PC-3 (cell line): ENCODE results near the gene TMEM255B. TPM values are rescaled to one million over a fixed set of nuclear protein-coding genes. Genes with fewer than 3 reads are reported as not detected.
A peak's percentile ranks its signal among the peaks of the same experiment; 100 is the strongest.

Experiments
- ATAC-seq: fragments of 200-7000 bp; cut with Tn5 transposase; 2 replicates; pipeline ENCODE4 v1.9.1; 2020; ENCODE audit warnings: mild to moderate bottlenecking, moderate library complexity
- BruUV-seq: library from RNA; stranded (reverse); fragments of 400-500 nt; replicated peaks from 2 replicates; lab custom pipeline; 2021; lab: Mats Ljungman, UMichigan
- CTCF ChIA-PET: fragments of 300-600 bp; sonication (Branson Sonifier 250); formaldehyde crosslinking; loops from one replicate; lab custom pipeline; 2022; ENCODE audit warnings: antibody characterized with exemption; lab: Charles Lee
- POLR2A ChIA-PET: fragments of 300-600 bp; sonication (Branson Sonifier 250); formaldehyde crosslinking; loops from one replicate; lab custom pipeline; 2022; ENCODE audit warnings: antibody characterized with exemption; ENCODE audit not compliant: unreplicated experiment; lab: Charles Lee
- DNase-seq: peaks from one replicate; pipeline ENCODE4 v3.0.0-alpha.2; 2015
- H2AFZ ChIP-seq: fragments of 300-600 bp; sonication (generic); 2 replicates; pipeline ENCODE4 v1.6.0; 2016; ENCODE audit warnings: antibody characterized with exemption, low read length
- H3F3A ChIP-seq: fragments of 300-600 bp; sonication (generic); one replicate; pipeline ENCODE4 v1.6.0; 2017; ENCODE audit warnings: antibody characterized with exemption, low read length, control low read depth, mild to moderate bottlenecking; ENCODE audit not compliant: unreplicated experiment
- H3K27ac ChIP-seq: fragments of 300-600 bp; sonication (generic); 2 replicates; pipeline ENCODE4 v1.5.1; 2016; ENCODE audit warnings: mild to moderate bottlenecking, low read length
- H3K27me3 ChIP-seq: fragments of 300-600 bp; sonication (generic); 2 replicates; pipeline ENCODE4 v1.6.1; 2016; ENCODE audit warnings: low read length, mixed read lengths
- H3K36me3 ChIP-seq: fragments of 300-600 bp; sonication (generic); 2 replicates; pipeline ENCODE4 v1.6.1; 2016; ENCODE audit warnings: low read depth, mixed run types, low read length, mixed read lengths
- H3K4me1 ChIP-seq: fragments of 300-600 bp; sonication (generic); 2 replicates; pipeline ENCODE4 v1.5.1; 2016; ENCODE audit warnings: low read length; ENCODE audit not compliant: insufficient read depth
- H3K4me2 ChIP-seq: fragments of 300-600 bp; sonication (generic); 2 replicates; pipeline ENCODE4 v1.6.0; 2016; ENCODE audit warnings: low read length
- H3K4me3 ChIP-seq: fragments of 300-600 bp; sonication (generic); 2 replicates; pipeline ENCODE4 v1.5.1; 2016; ENCODE audit warnings: mild to moderate bottlenecking, low read length, mixed read lengths
- H3K79me2 ChIP-seq: fragments of 300-600 bp; sonication (generic); 2 replicates; pipeline ENCODE4 v1.6.1; 2017; ENCODE audit warnings: low read length, mixed read lengths
- H3K9ac ChIP-seq: fragments of 300-600 bp; sonication (generic); 2 replicates; pipeline ENCODE4 v1.6.0; 2016; ENCODE audit warnings: mild to moderate bottlenecking, low read length
- H3K9me2 ChIP-seq: fragments of 300-600 bp; sonication (generic); replicated peaks from 2 replicates; pipeline ENCODE4 v1.6.1; 2016; ENCODE audit warnings: mixed run types, low read length, mixed read lengths
- H3K9me3 ChIP-seq: fragments of 300-600 bp; sonication (generic); 2 replicates; pipeline ENCODE4 v1.6.1; 2016; ENCODE audit warnings: low read length, mixed read lengths
- H4K20me1 ChIP-seq: fragments of 300-600 bp; sonication (generic); 2 replicates; pipeline ENCODE4 v1.6.1; 2016; ENCODE audit warnings: low read length, mixed read lengths
- EZH2 ChIP-seq: fragments of 300-600 bp; sonication (generic); IDR thresholded peaks from one replicate; pipeline ENCODE4 v1.6.1; 2017; ENCODE audit warnings: antibody characterized with exemption, mild to moderate bottlenecking, low read length; ENCODE audit not compliant: unreplicated experiment
- EZH2phosphoT487 ChIP-seq: fragments of 300-600 bp; sonication (generic); IDR thresholded peaks from 2 replicates; pipeline ENCODE4 v1.6.1; 2018; ENCODE audit warnings: mild to moderate bottlenecking, antibody characterized with exemption, low read length, borderline replicate concordance
- intact Hi-C: fragments of 100-400 bp; cut with micrococcal nuclease; formaldehyde crosslinking; loops from 2 replicates; pipeline ENCODE4 v1.9.0; 2023
- total RNA-seq: library from RNA; depleted of rRNA; stranded (reverse); fragments of >200 nt; gene quantifications from 2 replicates; pipeline ENCODE4 v1.2.3, GENCODE V29; 2014
- TF ChIP-seq, protein P1 (sequence below): fragments of 300-600 bp; sonication (generic); conservative IDR thresholded peaks from 2 replicates; pipeline ENCODE4 v1.5.1; 2017; ENCODE audit warnings: antibody characterized with exemption, low read depth, mild to moderate bottlenecking, low read length

TMEM255B gene
- total RNA-seq, 1 experiment from 2014 or later: 26.9 TPM

DNA sequence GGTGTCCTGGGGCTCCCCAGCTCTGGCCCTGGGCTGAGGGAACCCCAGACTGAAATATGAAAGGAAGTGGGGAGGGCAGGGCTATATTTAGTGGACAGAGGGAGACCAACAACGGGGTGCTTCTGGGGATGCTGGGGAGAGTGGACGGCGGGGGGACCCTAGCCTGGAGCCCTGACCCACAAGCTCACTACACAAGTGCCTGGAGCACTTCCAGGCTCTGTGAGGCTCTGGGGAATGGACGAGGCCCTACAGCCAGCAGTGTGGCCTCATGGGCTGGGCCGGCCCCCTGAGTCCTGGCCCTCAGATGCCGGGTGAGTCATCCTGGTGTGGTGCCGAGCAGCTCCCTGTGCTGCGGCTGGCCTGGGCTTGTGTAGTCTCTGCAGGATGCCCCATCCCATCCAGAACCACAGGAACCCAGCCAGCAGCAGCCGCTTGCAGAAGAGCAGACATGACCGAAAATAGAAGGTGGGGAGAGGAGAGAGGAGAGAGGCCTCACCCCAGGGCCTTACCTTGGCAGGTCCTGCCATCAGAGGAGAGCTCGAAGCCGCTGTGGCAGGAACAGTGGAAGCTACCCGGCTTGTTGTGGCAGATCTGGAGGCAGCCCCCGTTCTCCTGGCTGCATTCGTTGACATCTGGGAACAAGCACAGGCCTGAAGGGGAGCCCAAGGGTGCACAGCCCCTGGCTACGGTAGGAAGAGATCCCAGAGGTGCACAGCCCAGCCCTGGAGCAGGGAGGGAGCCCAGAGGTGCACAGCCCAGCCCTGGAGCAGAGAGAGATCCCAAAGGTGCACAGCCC lies 78.7 kb downstream of the TMEM255B start:
- intact Hi-C loops: loop anchor here (2.0 to 5.0 kb wide), 2 partner anchors 17 to 110 kb away; no protein-coding TSS in a partner anchor
- no TSS peak for BruUV-seq

DNA sequence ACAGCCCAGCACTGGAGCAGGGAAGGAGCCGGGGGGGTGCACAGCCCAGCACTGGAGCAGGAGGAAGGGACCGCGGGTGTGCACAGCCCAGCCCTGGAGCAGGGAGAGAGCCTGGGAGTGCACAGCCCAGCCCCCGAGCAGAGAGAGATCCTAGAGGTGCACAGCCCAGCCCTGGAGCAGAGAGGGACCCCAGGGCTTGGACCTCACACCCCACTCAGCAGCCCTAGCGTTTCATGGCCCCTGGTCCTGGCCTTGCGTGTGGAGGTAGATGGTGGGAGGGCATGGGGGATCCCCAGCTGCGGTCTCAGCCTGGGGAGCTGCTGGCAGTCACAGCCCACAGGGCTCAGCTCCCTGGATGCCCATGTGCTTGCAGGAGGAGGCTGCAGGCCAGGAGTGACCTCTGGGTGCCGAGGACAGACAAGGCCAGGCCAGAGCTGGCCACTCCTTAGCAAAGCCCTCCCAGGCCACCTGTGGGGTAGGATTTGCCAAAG lies 79.7 kb downstream of the TMEM255B start:
- H3K4me2 ChIP-seq: peak overlapping the region; percentile 77
- H4K20me1 ChIP-seq: no peaks in the 10 kb centered on the region
- H3K79me2 ChIP-seq: no peaks in the 10 kb centered on the region
- no peaks in the 10 kb centered on the region for H3K9me2 ChIP-seq
- no peaks in the 10 kb centered on the region for H3K36me3 ChIP-seq
- no TSS peak for BruUV-seq
- TF ChIP-seq, protein P1, sequence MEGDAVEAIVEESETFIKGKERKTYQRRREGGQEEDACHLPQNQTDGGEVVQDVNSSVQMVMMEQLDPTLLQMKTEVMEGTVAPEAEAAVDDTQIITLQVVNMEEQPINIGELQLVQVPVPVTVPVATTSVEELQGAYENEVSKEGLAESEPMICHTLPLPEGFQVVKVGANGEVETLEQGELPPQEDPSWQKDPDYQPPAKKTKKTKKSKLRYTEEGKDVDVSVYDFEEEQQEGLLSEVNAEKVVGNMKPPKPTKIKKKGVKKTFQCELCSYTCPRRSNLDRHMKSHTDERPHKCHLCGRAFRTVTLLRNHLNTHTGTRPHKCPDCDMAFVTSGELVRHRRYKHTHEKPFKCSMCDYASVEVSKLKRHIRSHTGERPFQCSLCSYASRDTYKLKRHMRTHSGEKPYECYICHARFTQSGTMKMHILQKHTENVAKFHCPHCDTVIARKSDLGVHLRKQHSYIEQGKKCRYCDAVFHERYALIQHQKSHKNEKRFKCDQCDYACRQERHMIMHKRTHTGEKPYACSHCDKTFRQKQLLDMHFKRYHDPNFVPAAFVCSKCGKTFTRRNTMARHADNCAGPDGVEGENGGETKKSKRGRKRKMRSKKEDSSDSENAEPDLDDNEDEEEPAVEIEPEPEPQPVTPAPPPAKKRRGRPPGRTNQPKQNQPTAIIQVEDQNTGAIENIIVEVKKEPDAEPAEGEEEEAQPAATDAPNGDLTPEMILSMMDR: no peak
- TF ChIP-seq EZH2 (no peak), EZH2phosphoT487 (no peak)
- H3K4me3 ChIP-seq: no peak overlapping the region
- H3K27me3 ChIP-seq: no peaks in the 10 kb centered on the region
- intact Hi-C loops: loop anchor here (5.0 kb wide), 1 partner anchor 109 kb away; no protein-coding TSS in a partner anchor
- H3K27ac ChIP-seq: no peak overlapping the region
- H3F3A ChIP-seq: no peaks in the 10 kb centered on the region
- H3K4me1 ChIP-seq: peaks cover 23% of the 10 kb centered on the region
- CTCF ChIA-PET: no interaction called here
- POLR2A ChIA-PET: no interaction called here
- ATAC-seq: no peak
- no peak for DNase-seq
- H3K9me3 ChIP-seq: no peaks in the 10 kb centered on the region
- no peak overlapping the region for H3K9ac ChIP-seq
- no peak overlapping the region for H2AFZ ChIP-seq

More for the DNA sequence above, 78.7 kb downstream of the TMEM255B start:
- H3K4me3 ChIP-seq: peak overlapping the region; percentile 48
- ATAC-seq (peak; percentile 92), DNase-seq (peak; percentile 84)
- H3K27me3 ChIP-seq: no peaks in the 10 kb centered on the region
- CTCF ChIA-PET: no interaction called here
- no peaks in the 10 kb centered on the region for H3K79me2 ChIP-seq
- peak overlapping the region; percentile 83 for H3K27ac ChIP-seq
- H4K20me1 ChIP-seq: no peaks in the 10 kb centered on the region
- TF ChIP-seq, protein P1: no peak
- TF ChIP-seq EZH2: no peak
- TF ChIP-seq EZH2phosphoT487: no peak
- H3K9me3 ChIP-seq: no peaks in the 10 kb centered on the region
- peak overlapping the region; percentile 77 for H3K4me2 ChIP-seq
- H3K36me3 ChIP-seq: no peaks in the 10 kb centered on the region
- H2AFZ ChIP-seq: peak overlapping the region; percentile 72; the same call in 1 of the 2 replicates
- POLR2A ChIA-PET: interaction anchor here (0.6 kb wide), 1 partner anchor 58 kb away, joined by 3 read pairs; no protein-coding TSS in a partner anchor
- peaks cover 23% of the 10 kb centered on the region for H3K4me1 ChIP-seq
- peak overlapping the region; percentile 66 for H3K9ac ChIP-seq
- no peaks in the 10 kb centered on the region for H3K9me2 ChIP-seq
- no peaks in the 10 kb centered on the region for H3F3A ChIP-seq
